GM19463 (cell line): ENCODE data around the gene KCNMA1.

Experiments used
- ATAC-seq: cut with Tn5 transposase; IDR thresholded peaks from one replicate; pipeline ENCODE4 v1.9.1; 2021; ENCODE audit warnings: mild to moderate bottlenecking, moderate library complexity; ENCODE audit not compliant: unreplicated experiment

The KCNMA1 gene

GRCh38 chr10:77077316-77077945, 560.2 kb downstream of the KCNMA1 start:
- no peak for ATAC-seq

- no peak for ATAC-seq
These were observed 561.7 kb downstream of the KCNMA1 start for GRCh38 chr10:77075926-77076325.

- ATAC-seq = no peak
These were observed 563.4 kb downstream of the KCNMA1 start for GRCh38 chr10:77074104-77074624.

GRCh38 chr10:77073663-77073960, 564.0 kb downstream of the KCNMA1 start:
- no peak for ATAC-seq

- ATAC-seq = no peak
These were observed 564.6 kb downstream of the KCNMA1 start for GRCh38 chr10:77072836-77073662.

- no peak for ATAC-seq
These were observed 565.2 kb downstream of the KCNMA1 start for GRCh38 chr10:77072361-77072835.

GRCh38 chr10:77071956-77072355, 565.7 kb downstream of the KCNMA1 start:
- ATAC-seq = no peak

- no peak for ATAC-seq
These were observed 566.6 kb downstream of the KCNMA1 start for GRCh38 chr10:77071001-77071511.

GRCh38 chr10:77070346-77070745, 567.3 kb downstream of the KCNMA1 start:
- no peak for ATAC-seq

GRCh38 chr10:77068969-77069368, 568.6 kb downstream of the KCNMA1 start:
- ATAC-seq = no peak

GRCh38 chr10:77068272-77068671, 569.3 kb downstream of the KCNMA1 start:
- no peak for ATAC-seq

GRCh38 chr10:77062381-77062780, 575.2 kb downstream of the KCNMA1 start:
- no peak for ATAC-seq

GRCh38 chr10:77060913-77061312, 576.7 kb downstream of the KCNMA1 start:
- no peak for ATAC-seq

- ATAC-seq = no peak
These were observed 581.0 kb downstream of the KCNMA1 start for GRCh38 chr10:77056650-77057049.

GRCh38 chr10:77052593-77052992, 585.0 kb downstream of the KCNMA1 start:
- ATAC-seq = no peak

- no peak for ATAC-seq
These were observed 585.8 kb downstream of the KCNMA1 start for GRCh38 chr10:77051837-77052236.

GRCh38 chr10:77049896-77050295, 587.7 kb downstream of the KCNMA1 start:
- no peak for ATAC-seq

GRCh38 chr10:77049146-77049545, 588.5 kb downstream of the KCNMA1 start:
- no peak for ATAC-seq

- ATAC-seq = no peak
These were observed 592.5 kb downstream of the KCNMA1 start for GRCh38 chr10:77045085-77045484.

- no peak for ATAC-seq
These were observed 594.2 kb downstream of the KCNMA1 start for GRCh38 chr10:77043420-77043763.

GRCh38 chr10:77042706-77043419, 594.7 kb downstream of the KCNMA1 start:
- no peak for ATAC-seq
